Transverse colon (tissue), 4 donors: Measurements from ENCODE around the gene OAS3. TPM values are rescaled to one million over a fixed set of nuclear protein-coding genes. Genes with fewer than 3 reads are reported as not detected.

Experiments used
- DNase-seq: peaks from one replicate; pipeline ENCODE4 v3.0.0-alpha.2; 2019
- H3K27ac ChIP-seq, 4 donors: fragments of 200-600 bp; sonication (generic); 2 replicates each; pipeline ENCODE4 v1.5.1; 2016 to 2018; ENCODE audit warnings: inconsistent platforms in 4 of 4
- H3K27me3 ChIP-seq: fragments of 200-600 bp; sonication (generic); 2 replicates; pipeline ENCODE4 v1.5.1; 2017; ENCODE audit warnings: inconsistent platforms
- H3K36me3 ChIP-seq, 4 donors: fragments of 200-600 bp; sonication (generic); 2 replicates each; pipeline ENCODE4 v1.5.1; 2017 to 2019; ENCODE audit warnings: inconsistent platforms in 4 of 4
- H3K4me1 ChIP-seq, 4 donors: fragments of 200-600 bp; sonication (generic); 2 replicates each; pipeline ENCODE4 v1.5.1; 2017 to 2020; ENCODE audit warnings: inconsistent platforms in 4 of 4
- H3K4me3 ChIP-seq, 4 donors: fragments of 200-600 bp; sonication (generic); 1 replicate in 1 of 4; 2 replicates in 3 of 4; pipeline versions ENCODE4 v1.5.1 to v1.6.1; 2017 to 2019; ENCODE audit warnings: inconsistent platforms in 4 of 4
- H3K9me3 ChIP-seq, 2 donors: fragments of 200-600 bp; sonication (generic); 2 replicates each; pipeline ENCODE4 v1.5.1; 2017 to 2019; ENCODE audit warnings: inconsistent platforms in 2 of 2
- EP300 ChIP-seq: sonication (generic); formaldehyde crosslinking; IDR thresholded peaks from one replicate; pipeline ENCODE4 v1.6.1; 2017; ENCODE audit warnings: antibody characterized with exemption, low read depth
- POLR2A ChIP-seq: fragments of 450-650 bp; IDR thresholded peaks from one replicate; pipeline ENCODE4 v1.6.1; 2016; ENCODE audit warnings: antibody characterized with exemption, mild to moderate bottlenecking, moderate library complexity
- POLR2AphosphoS5 ChIP-seq, 3 donors: sonication (generic); formaldehyde crosslinking; IDR thresholded peaks; one replicate each; pipeline ENCODE4 v1.6.1; 2016; ENCODE audit warnings: antibody characterized with exemption in 3 of 3
- WGBS, 2 donors: methylation state at CpG; one replicate each; pipeline ENCODE4 v1.1.5; 2018; ENCODE audit warnings: low coverage in 1 of 2; 5-methylcytosine and 5-hydroxymethylcytosine counted together
- in situ Hi-C, 4 donors: fragments of 200-750 bp; cut with MboI; loops; one replicate each; pipeline versions ENCODE4 v1.15.0 to v1.15.1; 2017; ENCODE audit warnings: low sequenced_read_pairs in 3 of 4, low pct_ligation_motif_present in 1 of 4, low pct_unique_long_range_greater_than_20kb in 1 of 4
- intact Hi-C: fragments of 100-400 bp; cut with DNase I; formaldehyde crosslinking; loops from one replicate; pipeline ENCODE4 v1.15.1; 2023; ENCODE audit warnings: low total_unique reads
- total RNA-seq, 4 donors: library from RNA; depleted of rRNA; stranded (reverse); fragments of >200 nt; gene quantifications; one replicate each; pipeline ENCODE4 v1.1.0, GENCODE V29; 2016
- TF ChIP-seq, protein P1 (sequence below), 5 experiments: fragments of 200-600 bp in 3 of 5; fragments of 450-650 bp in 2 of 5; sonication (generic) in 3 of 5; IDR thresholded peaks; 1 replicate in 2 of 5; 2 replicates in 3 of 5; pipeline ENCODE4 v1.5.1; 2016 to 2017; ENCODE audit warnings: antibody characterized with exemption in 5 of 5, inconsistent platforms in 3 of 5, mild to moderate bottlenecking in 2 of 5, moderate library complexity in 1 of 5

Gene OAS3
- total RNA-seq, 4 donors from 2014 or later: 6.2 to 17.6 (median 12.4) TPM

DNA sequence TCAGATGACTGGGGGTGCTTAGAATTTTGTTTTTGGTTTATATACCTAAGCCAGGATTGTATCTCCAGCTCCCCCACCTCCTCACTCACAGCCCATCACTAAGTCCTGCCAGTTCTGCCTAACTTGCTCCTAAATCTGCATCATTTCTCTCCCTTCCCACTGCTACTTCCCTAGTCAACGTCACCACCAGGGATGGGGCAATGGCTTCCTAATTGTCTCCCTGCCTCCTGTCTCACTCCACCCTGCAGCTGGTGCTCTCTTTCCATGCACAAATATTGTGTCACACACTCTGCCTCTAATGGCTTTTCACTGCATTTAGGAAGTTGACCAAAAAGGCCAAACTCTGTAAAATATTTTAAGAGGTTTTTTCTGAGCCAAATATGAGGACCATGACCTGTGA, 51.5 kb downstream of the OAS3 start:
- WGBS, 2 donors: 29 to 63% methylated on average over 1 of the region's 1 CpG
- no peak for DNase-seq
- no peak overlapping the region for H3K4me3 ChIP-seq
- intact Hi-C loops (no loop called here), in situ Hi-C loops (no loop called here)
- TF ChIP-seq POLR2A (no peak), EP300 (no peak), POLR2AphosphoS5 (IDR thresholded peaks at IDR 0.05) (no peak)
- TF ChIP-seq, protein P1, sequence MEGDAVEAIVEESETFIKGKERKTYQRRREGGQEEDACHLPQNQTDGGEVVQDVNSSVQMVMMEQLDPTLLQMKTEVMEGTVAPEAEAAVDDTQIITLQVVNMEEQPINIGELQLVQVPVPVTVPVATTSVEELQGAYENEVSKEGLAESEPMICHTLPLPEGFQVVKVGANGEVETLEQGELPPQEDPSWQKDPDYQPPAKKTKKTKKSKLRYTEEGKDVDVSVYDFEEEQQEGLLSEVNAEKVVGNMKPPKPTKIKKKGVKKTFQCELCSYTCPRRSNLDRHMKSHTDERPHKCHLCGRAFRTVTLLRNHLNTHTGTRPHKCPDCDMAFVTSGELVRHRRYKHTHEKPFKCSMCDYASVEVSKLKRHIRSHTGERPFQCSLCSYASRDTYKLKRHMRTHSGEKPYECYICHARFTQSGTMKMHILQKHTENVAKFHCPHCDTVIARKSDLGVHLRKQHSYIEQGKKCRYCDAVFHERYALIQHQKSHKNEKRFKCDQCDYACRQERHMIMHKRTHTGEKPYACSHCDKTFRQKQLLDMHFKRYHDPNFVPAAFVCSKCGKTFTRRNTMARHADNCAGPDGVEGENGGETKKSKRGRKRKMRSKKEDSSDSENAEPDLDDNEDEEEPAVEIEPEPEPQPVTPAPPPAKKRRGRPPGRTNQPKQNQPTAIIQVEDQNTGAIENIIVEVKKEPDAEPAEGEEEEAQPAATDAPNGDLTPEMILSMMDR (IDR thresholded peaks at IDR 0.05): no peak
- H3K27ac ChIP-seq: no peak overlapping the region
- H3K27me3 ChIP-seq: no peaks in the 10 kb centered on the region
- H3K36me3 ChIP-seq: no peaks in the 10 kb centered on the region
- peaks cover 0 to 6% of the 10 kb centered on the region in 2 donors for H3K9me3 ChIP-seq
- peaks cover 0 to 3% (median 0%) of the 10 kb centered on the region in 4 donors for H3K4me1 ChIP-seq

DNA sequence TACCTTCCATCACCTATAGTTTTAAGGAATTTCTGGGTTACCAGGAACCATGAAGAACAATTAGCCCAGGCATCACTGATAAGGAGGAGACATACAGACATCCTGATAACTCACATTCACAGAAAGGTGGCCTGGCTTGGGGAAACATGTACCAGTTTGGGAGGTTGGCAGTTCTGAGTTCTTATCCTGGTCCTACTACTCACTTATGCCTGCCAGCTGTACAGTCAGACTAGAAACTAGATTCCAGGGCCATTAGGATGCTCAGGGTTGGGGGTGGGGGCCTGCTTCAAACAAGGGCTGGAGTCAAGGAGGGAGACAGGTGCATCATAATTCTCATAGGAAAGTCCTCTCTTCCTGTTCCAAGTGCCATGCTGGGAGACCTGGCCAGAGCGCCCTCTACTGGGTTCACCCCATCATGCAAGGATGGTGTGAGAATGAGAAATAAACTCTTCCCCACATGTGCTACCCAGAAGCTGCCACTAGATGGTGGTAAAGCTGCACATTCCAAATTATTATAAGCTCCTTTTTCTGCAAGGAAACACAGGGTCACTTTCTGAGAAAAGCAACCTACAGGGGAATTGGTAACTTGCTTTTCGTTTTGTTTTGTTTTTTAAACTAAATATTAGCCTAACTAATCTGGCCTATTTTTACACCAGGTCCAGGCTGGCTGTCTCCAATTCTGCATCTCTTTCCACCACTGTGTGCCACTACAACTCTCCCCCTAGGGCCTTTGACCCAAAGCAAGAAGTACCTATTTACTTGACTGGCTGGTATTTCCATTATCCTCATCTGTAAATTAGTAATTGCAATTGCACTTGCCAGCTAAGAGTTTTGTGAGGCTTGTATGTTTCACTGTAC, 54.5 kb downstream of the OAS3 start:
- in situ Hi-C loops (no loop called here), intact Hi-C loops (no loop called here)
- DNase-seq: peak; percentile 54
- H3K9me3 ChIP-seq: no peaks in the 10 kb centered on the region
- TF ChIP-seq POLR2AphosphoS5 (IDR thresholded peaks at IDR 0.05): no peak
- TF ChIP-seq, protein P1 (IDR thresholded peaks at IDR 0.05): peak; percentile 66 to 93 (median 74)
- H3K4me1 ChIP-seq: peaks cover 0 to 3% (median 0%) of the 10 kb centered on the region in 4 donors
- 0 to 22% methylated on average over 1 to 2 of the region's 2 CpGs for WGBS, 2 donors
- H3K4me3 ChIP-seq: no peak overlapping the region
- no peaks in the 10 kb centered on the region for H3K27me3 ChIP-seq
- H3K27ac ChIP-seq: no peak overlapping the region
- H3K36me3 ChIP-seq: no peaks in the 10 kb centered on the region

DNA sequence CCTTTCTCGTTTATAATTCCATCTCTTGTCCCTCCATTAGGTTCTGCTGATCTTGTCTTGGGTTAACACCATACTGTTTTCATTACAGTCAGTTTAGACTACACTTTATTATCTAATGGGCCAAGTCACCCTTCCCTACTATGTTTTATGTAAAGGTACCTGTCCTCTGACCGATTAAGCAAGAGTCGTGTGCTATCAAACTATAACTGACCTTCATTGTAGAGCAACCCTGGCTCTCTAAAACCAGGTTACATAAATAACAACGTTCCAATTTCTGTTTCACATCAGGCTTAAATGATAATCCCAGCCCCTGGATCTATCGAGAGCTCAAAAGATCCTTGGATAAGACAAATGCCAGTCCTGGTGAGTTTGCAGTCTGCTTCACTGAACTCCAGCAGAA, 56.7 kb downstream of the OAS3 start:
- no peak for DNase-seq
- TF ChIP-seq POLR2AphosphoS5 (IDR thresholded peaks at IDR 0.05) (no peak), EP300 (no peak), POLR2A (no peak)
- TF ChIP-seq, protein P1 (IDR thresholded peaks at IDR 0.05): no peak
- Histone ChIP-seq H3K36me3 (peaks cover 0 to 7% (median 0%) of the 10 kb centered on the region in 4 donors), H3K27me3 (no peaks in the 10 kb centered on the region), H3K9me3 (no peaks in the 10 kb centered on the region), H3K4me1 (peaks cover 0 to 3% (median 0%) of the 10 kb centered on the region in 4 donors), H3K27ac (no peak overlapping the region), H3K4me3 (no peak overlapping the region)
- WGBS, 2 donors: 72 to 85% methylated on average over 4 to 5 of the region's 5 CpGs
- intact Hi-C loops (no loop called here), in situ Hi-C loops (no loop called here)

DNA sequence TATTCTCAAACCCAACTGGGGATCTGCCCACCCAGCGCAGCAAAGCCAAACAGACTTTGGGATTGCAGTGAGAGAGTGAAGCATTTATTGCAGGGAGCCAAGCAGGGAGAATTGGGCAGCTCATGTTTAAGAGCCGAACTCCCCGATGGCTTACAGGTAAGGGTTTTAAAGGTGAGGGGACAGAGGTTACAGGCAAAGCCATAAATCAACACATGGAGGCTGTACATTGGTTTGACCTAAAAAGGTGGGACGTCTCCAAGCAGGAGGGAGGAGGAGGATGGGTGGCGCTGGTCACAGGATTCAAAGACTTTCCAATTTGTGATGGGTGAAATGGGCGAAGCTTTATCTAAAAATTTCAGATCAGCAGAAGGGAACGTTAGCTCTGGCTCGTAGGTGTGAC, 58.2 kb downstream of the OAS3 start:
- intact Hi-C loops (no loop called here), in situ Hi-C loops (no loop called here)
- peaks cover 0 to 3% (median 0%) of the 10 kb centered on the region in 4 donors for H3K4me1 ChIP-seq

More for the DNA sequence above, 58.2 kb downstream of the OAS3 start:
- Histone ChIP-seq H3K27ac (no peak overlapping the region), H3K27me3 (no peaks in the 10 kb centered on the region), H3K4me3 (no peak overlapping the region), H3K9me3 (no peaks in the 10 kb centered on the region), H3K36me3 (peaks cover 0 to 7% (median 0%) of the 10 kb centered on the region in 4 donors)
- 89 to 90% methylated on average over 2 to 8 of the region's 8 CpGs for WGBS, 2 donors
- DNase-seq: no peak
- no peak for TF ChIP-seq EP300
- TF ChIP-seq POLR2AphosphoS5 (IDR thresholded peaks at IDR 0.05): no peak
- no peak for TF ChIP-seq POLR2A
- TF ChIP-seq, protein P1 (IDR thresholded peaks at IDR 0.05): no peak
